HL-60/S4 (cell line): ENCODE results near the gene FAM180B.
"Not testable (repeated sequence)": the region's sequence is repeated elsewhere in the genome, so short reads cannot be mapped to it uniquely, and the experiment has no call there.

Experiments
- in situ Hi-C: fragments of 300-500 bp; cut with MboI; formaldehyde crosslinking; loops from 2 replicates; pipeline ENCODE4 v1.14.3; 2022; ENCODE audit warnings: low sequenced_read_pairs

FAM180B gene

DNA sequence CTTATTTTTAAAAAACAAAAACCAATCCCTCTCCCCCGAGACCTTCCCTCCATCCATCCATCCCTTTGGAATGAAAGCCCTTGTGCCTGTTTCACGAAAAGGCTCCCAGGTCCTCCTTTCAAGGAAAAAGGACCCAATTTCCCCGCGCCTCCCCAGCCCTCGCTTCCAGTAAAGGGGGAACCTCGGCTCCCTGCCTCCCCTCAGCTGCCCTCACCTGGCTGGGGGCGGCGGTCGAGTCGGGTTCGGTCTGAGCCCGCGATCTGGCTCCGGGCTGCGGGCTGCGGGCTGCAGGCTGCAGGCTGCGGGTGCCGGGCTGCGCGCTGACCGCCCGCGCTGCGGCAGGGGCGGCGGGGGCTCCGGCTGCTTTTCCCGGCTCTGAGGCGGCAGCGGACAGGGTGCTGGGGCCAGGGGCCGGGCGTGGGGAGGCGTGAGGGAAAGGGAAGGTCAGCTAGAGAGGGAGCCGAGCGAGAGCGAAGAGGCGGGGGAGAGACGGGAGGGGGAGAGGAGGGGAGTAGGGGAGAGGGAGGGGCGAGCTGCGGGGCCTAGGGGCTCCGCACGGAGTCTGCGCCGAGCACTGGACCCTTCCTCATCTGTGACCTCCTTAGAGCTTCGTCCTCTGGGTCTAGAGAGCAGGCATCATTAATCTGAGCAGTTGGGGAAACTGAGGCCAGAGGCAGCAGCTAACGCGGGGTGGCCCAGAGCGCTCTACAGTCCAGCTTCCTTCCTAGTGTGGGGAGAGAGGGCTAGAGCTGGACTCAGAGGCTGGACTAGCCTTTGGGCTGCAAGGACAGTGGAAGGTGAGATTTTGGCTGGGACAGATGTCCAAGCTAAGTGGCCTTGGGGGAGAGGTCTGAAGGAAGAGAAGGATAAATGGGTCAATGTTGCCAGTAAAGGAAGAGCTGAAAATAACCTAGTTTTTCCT lies 7.7 kb downstream of the FAM180B start, which contains the start of gene C1QTNF4:
TSS of gene C1QTNF4 (minus strand) at position 478 of the 922 bp plus-strand sequence. CDS start 3,601 bp downstream, outside the sequence.
- in situ Hi-C loops = no loop called here

DNA sequence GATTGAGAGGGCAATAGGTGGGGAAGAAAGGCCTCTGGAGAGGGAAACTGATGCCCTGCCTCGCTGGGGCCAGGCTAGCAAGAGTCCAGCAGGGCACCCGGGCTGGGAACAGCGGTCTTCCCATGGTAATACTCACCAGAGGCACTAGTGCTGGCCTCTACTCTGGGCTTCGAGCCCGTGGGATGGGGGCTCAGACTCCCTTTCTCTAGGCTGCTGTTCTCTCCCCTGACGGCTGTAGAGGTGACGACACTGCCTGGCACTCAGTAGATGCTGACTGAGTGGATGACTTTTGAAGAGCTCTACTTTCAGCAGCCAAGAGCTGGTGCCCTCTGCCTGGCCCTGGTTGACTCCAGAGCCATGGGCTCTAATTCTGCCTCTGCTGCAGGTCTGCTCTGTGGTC lies 8.6 kb downstream of the FAM180B start:
- in situ Hi-C loops = no loop called here

DNA sequence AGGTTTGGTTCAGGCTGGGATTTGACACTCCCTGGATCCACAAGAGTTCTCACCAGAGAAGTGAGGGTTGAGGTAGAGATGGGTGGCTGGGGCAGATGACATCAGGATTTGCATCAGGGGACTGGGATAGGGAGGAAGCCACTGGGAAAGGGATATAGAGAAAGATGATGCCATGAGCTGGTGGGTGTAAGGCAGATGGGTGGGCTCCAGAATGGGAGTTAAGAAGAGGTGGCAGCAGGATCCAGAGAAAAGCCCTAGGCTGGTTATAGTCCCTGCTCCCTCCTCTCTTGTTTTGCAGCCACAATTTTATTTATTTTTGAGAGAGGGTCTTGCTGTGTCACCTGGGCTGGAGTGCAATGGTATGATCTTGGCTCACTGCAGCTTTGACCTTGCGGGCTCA lies 9.5 kb downstream of the FAM180B start:
- in situ Hi-C loops = no loop called here

DNA sequence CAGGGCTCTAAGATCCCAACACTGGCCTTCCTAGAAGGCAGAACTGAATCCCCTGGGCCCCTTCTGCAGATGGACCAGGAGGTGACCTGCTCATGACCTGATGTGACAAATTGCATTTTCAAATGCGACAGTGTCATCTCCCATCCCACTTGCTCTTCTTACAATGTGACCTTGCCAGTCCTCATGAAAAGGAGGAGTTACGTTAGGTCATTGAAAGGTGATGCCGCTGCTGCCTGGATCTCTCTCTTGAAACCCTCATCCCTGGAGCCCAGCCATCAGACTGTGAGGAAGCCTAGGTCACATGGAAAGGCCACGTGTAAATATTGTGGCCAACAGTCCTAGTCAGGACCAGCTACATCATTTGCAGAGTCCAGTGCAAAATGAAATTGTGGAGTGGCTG lies 13.4 kb downstream of the FAM180B start:
- in situ Hi-C loops = no loop called here

DNA sequence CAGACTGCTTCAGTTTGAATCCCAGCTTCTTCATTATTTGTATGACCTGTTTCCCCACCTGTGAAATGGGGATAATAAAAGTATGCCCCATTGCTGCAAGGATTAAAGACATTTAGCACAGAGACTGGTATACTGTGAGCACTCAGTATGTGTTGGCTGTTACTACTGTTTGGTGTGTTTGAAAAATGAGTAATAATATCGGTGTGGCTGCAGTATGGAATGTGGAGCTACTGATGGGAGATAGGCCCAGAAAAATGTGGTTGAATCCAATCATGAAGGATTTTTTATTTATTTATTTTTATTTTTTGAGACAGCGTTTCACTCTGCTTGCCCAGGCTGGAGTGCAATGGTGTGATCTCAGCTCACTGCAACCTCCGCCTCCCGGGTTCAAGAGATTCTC lies 16.8 kb downstream of the FAM180B start:
- in situ Hi-C loops = no loop called here

DNA sequence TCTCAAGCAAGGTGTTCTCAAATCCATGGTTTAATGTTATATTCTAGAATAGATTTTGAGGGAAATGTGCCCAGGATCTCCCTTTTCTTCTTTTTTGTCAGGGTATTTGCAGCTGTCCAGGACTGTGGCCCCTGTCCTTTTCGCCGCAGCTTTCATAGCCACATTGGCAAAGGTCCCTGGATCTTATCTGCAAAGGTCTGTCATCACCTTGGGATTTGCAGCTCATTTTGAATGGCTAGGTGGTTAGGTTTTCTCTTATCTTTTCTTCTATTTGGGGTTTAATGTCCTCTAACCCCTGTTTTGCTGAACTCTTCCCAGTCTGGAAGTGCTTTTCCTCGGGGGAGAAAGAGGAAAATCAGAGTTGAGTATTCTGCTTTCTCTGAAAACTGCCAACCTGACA lies 19.4 kb downstream of the FAM180B start:
- in situ Hi-C loops = no loop called here

DNA sequence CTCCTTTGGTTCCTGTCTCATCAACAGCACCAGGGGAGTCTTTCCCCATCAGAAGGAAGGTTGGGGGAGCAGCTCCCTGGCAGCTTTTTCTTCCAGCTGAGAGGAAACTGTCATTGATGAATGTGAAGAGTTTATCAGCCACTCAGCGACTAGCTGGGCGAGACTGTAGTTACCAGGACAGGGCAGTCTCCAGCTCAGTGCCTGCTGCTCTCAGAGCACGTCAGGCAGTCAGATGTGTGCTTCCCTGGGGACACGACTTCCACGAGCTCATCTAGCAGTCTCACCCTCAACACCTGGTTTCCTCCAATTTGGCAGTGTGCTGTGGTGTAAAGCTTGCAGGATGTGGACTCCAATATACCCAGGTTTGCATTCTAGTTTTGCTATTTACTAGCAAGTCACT lies 20.3 kb downstream of the FAM180B start:
- in situ Hi-C loops = no loop called here

DNA sequence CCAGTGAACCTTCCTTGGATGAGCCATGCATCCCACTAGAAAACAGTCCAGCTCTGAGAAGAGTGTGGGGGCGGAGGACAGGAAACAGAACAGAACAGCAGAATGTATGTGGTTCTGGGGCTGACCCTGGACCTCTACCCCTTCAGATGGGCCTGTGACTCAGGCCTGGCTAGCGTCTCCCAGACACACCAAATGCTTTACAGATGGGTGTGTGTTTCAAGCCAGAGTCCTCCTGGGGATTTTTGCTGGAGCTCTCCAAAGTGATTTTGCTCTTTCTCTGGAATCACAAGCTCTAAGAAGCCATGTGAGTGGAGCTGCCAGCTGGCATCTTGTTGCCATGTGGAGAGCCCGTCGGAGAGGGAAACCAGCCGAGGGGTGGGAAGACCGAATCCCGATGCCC lies 20.9 kb downstream of the FAM180B start:
- in situ Hi-C loops = no loop called here

DNA sequence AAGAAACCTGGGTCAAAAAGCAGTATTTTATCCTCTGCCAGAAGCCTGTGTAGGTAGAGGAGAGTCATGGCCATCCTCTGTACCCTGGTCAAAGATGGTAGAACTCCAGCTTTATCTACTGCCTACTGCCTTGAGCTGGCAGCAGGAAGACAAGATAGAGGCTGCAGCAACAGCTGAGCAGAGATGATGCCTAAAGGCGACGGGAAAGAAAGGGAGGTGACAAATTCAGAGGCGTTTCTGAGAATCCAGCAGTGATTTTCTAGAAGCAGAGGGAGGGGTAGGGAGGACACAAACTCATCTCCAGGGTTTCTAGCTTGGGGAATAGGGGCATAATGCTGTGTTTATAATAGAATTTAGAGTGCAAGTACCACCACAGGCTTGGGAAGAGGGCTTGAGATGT lies 23.2 kb downstream of the FAM180B start:
- in situ Hi-C loops = no loop called here

DNA sequence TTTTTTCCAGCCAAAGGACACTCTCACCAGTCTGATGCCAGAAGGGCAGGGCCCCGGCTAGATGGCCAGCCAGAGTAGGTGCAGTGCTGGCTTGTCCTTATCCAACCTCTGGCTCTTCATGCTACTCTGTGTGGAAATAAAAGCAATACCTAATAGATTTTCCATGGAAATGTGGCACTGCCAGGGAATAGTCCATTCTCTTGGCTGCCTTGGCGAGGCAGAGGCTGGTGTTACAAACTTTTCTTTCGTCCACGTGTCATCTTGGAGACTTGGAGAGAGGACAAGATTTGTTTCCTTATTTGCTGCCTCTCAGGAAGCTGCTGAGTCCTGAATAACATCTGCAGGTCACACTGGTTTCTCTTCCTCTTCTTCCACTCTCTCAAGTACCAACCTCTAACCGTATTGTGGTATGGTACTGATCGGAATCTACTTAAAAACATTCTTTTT lies 24.9 kb downstream of the FAM180B start:
- in situ Hi-C loops = no loop called here

DNA sequence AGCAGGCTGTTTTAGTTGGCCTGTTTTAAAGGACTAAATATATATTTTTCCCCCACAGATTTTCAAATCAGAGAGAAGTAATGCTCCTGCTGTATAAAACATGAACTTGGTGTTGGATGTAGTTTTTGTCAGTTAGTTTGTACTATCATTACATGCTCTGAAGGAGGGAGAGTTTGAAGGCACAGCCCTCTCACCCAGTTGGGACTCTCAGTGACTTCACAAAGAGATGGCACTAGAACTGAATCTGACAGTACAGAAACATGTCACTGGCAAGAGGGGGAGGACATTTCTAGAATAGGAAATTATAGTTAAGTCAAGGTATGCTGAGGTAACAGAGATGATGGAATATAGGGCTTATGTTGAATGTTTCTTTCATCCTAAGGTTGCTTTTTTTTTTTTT lies 28.8 kb downstream of the FAM180B start:
- in situ Hi-C loops = no loop called here

DNA sequence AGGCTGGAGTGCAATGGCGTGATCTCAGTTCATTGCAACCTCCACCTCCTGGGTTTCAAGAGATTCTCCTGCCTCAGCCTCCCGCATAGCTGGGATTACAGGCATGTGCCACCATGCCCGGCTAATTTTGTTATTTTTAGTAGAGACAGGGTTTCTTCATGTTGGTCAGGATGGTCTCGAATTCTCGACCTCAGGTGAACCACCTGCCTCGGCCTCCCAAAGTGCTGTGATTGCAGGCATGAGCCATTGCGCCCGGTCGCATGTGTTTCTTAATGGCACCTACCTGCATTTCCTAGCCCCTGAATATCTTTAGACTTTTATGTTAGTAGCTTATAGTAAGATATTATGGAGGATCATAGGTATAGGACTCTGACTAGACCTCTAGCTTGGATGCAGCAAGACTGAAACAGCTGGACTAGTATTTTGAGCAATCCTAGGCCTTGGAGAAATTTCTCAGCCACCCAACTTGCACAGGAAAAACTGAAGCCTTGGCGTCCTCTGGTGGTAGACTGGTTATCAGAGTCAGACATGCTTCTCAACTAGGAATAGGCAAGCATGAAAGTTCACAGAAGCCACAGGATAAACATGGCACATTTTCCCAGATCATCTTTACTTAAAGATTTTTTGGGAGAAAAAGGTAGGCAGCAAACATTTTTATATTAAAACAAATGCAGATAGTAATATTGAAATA lies 30.4 kb downstream of the FAM180B start:
- in situ Hi-C loops = no loop called here

DNA sequence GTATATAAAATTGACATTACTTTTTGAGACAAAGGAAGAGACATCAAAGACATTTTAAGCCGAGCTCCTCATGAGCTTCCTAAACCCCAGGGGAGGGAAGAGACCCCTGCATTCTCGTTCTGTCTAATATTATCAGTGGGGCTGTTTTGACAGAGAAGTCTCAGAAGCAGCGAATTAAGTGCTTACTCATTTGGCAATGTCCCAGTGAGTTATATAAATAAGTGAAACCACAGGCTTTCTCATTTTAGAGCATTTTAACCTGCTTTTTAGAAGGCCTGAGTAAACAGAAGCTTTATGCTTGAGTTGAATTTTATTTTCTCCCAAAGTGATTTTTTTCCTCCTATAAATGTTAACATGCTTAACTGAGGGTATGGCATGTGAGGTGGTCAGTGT lies 30.9 kb downstream of the FAM180B start:
- in situ Hi-C loops = no loop called here

DNA sequence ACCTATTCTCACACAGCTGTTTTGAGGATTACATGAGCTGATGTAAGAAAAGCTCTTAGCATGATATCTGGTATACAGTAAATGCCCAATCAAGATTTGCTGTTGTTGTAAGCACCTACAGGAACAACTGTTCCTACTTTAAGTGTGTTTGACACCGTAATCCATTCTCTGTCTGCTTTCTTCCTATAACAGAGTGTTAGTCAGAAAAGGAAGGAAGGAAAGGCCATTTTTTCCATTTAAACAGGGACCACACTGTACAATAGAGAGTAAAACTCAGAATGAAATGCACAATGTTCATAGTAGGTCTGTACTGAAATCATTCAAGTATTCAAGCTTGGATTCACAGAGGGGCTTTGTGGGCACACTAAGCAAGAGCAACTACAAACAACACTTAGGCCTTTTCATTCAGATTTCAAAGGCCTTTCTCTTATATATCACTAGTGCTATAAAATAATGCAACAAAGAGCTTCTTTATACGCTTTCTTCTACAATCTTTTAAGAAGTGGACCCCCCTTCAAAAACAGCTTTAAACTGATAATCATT lies 34.4 kb downstream of the FAM180B start:
- in situ Hi-C loops = no loop called here

DNA sequence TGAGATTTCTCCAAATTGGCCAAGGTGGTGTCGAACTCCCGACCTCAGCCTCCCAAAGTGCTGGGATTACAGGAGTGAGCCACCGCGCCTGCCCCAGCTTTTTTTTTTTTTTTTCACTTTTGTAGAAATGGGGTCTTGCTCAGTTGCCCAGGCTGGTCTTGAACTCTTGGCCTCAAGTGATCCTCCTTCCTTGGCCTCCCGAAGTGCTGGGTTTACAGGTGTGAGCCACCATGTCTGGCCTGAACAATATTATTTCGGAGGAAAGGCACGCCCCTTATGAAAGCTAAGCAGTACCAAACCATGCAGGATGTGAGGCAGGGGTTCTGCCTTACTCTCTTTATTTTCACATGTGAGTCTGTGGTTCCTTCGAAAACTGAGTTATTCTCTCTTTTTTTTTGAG lies 39.8 kb downstream of the FAM180B start:
- in situ Hi-C loops = no loop called here

DNA sequence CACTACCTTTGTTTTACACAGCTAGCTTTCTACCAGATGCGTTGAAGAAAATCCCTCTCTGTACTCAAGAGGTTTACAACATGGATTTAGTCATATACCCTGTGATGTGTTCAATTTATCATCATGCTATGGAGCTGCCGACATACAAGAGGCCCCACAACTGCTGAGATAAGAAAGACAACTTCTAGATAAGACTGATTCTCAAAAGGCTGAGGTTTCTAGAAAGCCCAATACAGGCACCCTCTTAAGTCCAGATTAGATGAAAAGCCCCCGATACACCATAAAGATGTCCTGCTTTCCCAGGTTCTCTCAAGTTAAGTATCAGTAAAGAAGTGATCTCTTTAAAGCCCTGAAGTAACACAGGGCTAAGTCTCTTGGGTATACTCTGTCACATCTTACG lies 41.5 kb downstream of the FAM180B start:
- in situ Hi-C loops = no loop called here

DNA sequence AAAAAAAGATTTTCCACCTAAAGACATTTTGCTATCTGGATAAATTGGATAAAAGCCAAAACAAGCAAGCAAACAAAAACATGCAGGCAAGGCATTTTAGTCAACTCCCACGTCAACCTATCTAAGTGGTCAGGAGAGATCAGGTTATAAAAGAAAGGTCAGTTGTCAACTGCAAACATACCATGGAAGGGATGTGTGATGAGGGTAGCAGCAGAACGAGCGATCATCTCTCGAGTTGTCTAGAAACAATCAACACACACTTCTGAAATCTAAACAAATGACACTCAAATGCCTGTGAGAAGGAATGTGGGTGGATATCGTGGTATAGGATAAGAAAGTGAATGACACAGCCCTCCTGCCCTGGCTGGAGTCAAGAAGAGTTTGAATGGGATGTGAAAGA lies 45.0 kb downstream of the FAM180B start:
- in situ Hi-C loops = no loop called here

DNA sequence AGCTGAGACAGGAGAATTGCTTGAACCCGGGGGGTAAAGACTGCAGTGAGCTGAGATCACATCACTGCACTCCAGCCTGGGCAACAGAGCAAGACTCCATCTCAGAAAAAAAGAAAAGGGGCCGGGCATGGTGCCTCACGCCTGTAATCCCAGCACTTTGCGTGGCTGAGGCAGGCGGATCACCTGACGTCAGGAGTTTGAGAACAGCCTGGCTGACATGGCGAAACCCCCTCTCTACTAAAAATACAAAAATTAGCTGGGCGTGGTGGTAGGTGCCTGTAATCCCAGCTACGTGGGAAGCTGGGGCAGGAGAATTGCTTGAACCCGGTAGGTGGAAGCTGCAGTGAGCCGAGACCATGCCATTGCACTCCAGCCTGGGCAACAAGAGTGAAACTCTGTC lies 49.9 kb downstream of the FAM180B start:
- in situ Hi-C loops = not testable (repeated sequence)
